ENCODE results near the gene FASN. TPM values are rescaled to one million over a fixed set of nuclear protein-coding genes. Genes with fewer than 3 reads are reported as not detected.

Gene FASN
- polyA plus RNA-seq, 1 of the 3 experiments (the other 2 are of a cell fraction), result 55.1 TPM

DNA sequence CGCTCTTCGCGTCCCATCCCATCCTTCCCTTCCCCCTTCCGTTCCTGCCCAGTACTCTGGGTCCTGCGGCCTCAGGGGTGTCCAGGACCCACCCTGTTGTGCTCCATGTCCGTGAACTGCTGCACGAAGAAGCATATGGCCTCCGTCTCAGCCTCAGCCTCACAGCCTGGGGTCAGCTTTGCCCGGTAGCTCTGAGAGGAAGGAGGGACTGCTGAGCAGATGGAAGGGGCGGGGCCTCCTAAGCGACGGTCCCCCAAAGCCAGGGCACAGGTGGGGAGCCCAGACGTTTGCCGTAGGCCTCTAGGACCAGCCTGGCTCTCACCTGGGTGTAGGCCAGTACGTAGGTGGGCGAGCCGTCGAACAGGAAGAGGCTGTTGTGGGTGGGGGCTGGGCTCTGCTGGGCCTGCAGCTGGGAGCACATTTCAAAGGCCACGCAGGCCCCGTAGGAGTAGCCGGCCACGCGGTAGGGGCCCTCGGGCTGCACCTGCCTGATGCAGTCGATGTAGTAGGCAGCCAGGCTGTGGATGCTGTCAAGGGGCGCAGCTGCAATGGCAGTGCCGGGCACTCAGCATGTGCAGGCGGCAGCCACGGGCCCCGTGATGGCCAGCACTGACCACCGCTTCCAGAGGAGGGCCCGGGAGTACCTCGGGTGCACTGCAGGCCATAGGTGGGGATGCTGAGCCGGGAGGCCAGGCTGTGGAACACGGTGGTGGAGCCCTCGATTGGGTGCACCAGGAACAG, 17.8 kb downstream of the FASN start:
- Histone ChIP-seq H3K27ac (ENCODE audit: low read depth in 2 of 2, low read length in 1 of 2) (no peak overlapping the region), H3K27me3 (ENCODE audit: insufficient read depth) (no peaks in the 10 kb centered on the region), H3K9ac (no peak overlapping the region), H3F3A (replicated peaks; ENCODE audit: insufficient read depth) (peaks cover 12% of the 10 kb centered on the region), H3K4me3 (ENCODE audit: low read depth in 2 of 2, low read length in 1 of 2) (no peak overlapping the region), H3K4me2 (no peak overlapping the region), H2AFZ (ENCODE audit: low read depth) (no peak overlapping the region), H3K36me3 (replicated peaks in 1 of 2; ENCODE audit: control insufficient read depth in 1 of 2, insufficient read depth in 2 of 2, low read length in 1 of 2) (peaks cover 16 to 66% of the 10 kb centered on the region in 2 experiments), H4K20me1 (ENCODE audit: insufficient read depth) (no peaks in the 10 kb centered on the region), H3K9me2 (no peaks in the 10 kb centered on the region), H3K79me2 (ENCODE audit: insufficient read depth) (no peaks in the 10 kb centered on the region), H3K4me1 (ENCODE audit: control insufficient read depth in 1 of 2, insufficient read depth in 2 of 2, low read depth in 1 of 2, low read length in 1 of 2) (no peaks in the 10 kb centered on the region), H3K9me3 (no peaks in the 10 kb centered on the region)
- no peak for DNase-seq
- WGBS (ENCODE audit: low lambda C conversion rate), result 92% methylated on average over 30 of the region's 36 CpGs
- POLR2A ChIA-PET, result interaction anchor here (1.1 kb wide), 1 partner anchor 17 kb away, joined by 3 read pairs; no protein-coding TSS in a partner anchor
- CTCF ChIA-PET, result interaction anchor here (0.9 to 2.6 kb wide), 2 partner anchors 14 to 50 kb away, joined by 3 to 12 read pairs; no protein-coding TSS in a partner anchor
- TF ChIP-seq, protein P1, sequence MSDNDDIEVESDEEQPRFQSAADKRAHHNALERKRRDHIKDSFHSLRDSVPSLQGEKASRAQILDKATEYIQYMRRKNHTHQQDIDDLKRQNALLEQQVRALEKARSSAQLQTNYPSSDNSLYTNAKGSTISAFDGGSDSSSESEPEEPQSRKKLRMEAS (IDR thresholded peaks at IDR 0.05; ENCODE audit: low read depth), result no peak
- TF ChIP-seq NRF1 (IDR thresholded peaks at IDR 0.05; ENCODE audit: low read depth, low read length) (no peak), EP300 (IDR thresholded peaks at IDR 0.05; ENCODE audit: borderline replicate concordance in 1 of 2, low read depth in 1 of 2, low read length in 1 of 2) (no peak), CHD2 (IDR thresholded peaks at IDR 0.05; ENCODE audit: low read length, partially characterized antibody) (no peak), TCF12 (IDR thresholded peaks at IDR 0.05) (no peak), FOSL2 (IDR thresholded peaks at IDR 0.05; ENCODE audit: borderline replicate concordance, low read depth) (no peak), SIN3A (IDR thresholded peaks at IDR 0.05; ENCODE audit: borderline replicate concordance, low read depth, low read length) (no peak), MEF2A (IDR thresholded peaks at IDR 0.05; ENCODE audit: borderline replicate concordance, low read depth) (no peak), RAD21 (IDR thresholded peaks at IDR 0.05; ENCODE audit: low read length) (no peak), TAF1 (IDR thresholded peaks at IDR 0.05; ENCODE audit: borderline replicate concordance, low read depth, low read length) (no peak), JUND (IDR thresholded peaks at IDR 0.05) (no peak), NFIC (IDR thresholded peaks at IDR 0.05; ENCODE audit: borderline replicate concordance) (no peak), MXI1 (IDR thresholded peaks at IDR 0.05; ENCODE audit: low read depth, low read length) (no peak), ELF1 (IDR thresholded peaks at IDR 0.05) (no peak), POLR2AphosphoS5 (IDR thresholded peaks at IDR 0.05; ENCODE audit: low read depth, low read length) (no peak)
- TF ChIP-seq, protein P2, sequence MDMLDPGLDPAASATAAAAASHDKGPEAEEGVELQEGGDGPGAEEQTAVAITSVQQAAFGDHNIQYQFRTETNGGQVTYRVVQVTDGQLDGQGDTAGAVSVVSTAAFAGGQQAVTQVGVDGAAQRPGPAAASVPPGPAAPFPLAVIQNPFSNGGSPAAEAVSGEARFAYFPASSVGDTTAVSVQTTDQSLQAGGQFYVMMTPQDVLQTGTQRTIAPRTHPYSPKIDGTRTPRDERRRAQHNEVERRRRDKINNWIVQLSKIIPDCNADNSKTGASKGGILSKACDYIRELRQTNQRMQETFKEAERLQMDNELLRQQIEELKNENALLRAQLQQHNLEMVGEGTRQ (IDR thresholded peaks at IDR 0.05; ENCODE audit: borderline replicate concordance, low read depth, low read length), result no peak
- TF ChIP-seq, protein P3, sequence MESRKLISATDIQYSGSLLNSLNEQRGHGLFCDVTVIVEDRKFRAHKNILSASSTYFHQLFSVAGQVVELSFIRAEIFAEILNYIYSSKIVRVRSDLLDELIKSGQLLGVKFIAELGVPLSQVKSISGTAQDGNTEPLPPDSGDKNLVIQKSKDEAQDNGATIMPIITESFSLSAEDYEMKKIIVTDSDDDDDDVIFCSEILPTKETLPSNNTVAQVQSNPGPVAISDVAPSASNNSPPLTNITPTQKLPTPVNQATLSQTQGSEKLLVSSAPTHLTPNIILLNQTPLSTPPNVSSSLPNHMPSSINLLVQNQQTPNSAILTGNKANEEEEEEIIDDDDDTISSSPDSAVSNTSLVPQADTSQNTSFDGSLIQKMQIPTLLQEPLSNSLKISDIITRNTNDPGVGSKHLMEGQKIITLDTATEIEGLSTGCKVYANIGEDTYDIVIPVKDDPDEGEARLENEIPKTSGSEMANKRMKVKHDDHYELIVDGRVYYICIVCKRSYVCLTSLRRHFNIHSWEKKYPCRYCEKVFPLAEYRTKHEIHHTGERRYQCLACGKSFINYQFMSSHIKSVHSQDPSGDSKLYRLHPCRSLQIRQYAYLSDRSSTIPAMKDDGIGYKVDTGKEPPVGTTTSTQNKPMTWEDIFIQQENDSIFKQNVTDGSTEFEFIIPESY (IDR thresholded peaks at IDR 0.05; ENCODE audit: borderline replicate concordance, low read depth), result no peak
- TF ChIP-seq, protein P4, sequence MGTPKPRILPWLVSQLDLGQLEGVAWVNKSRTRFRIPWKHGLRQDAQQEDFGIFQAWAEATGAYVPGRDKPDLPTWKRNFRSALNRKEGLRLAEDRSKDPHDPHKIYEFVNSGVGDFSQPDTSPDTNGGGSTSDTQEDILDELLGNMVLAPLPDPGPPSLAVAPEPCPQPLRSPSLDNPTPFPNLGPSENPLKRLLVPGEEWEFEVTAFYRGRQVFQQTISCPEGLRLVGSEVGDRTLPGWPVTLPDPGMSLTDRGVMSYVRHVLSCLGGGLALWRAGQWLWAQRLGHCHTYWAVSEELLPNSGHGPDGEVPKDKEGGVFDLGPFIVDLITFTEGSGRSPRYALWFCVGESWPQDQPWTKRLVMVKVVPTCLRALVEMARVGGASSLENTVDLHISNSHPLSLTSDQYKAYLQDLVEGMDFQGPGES (IDR thresholded peaks at IDR 0.05; ENCODE audit: low read depth, low read length), result no peak
